Kidney (tissue), 14 donors: Measurements from ENCODE around the gene AP3B2. TPM values are rescaled to one million over a fixed set of nuclear protein-coding genes. Genes with fewer than 3 reads are reported as not detected.
"Not testable (repeated sequence)": the region's sequence is repeated elsewhere in the genome, so short reads cannot be mapped to it uniquely, and the experiment has no call there.

ENCODE experiments used
- DNase-seq, 5 donors: peaks; one replicate each; pipeline ENCODE4 v3.0.0-alpha.2; 2013 to 2020
- FAIRE-seq: peaks from 2 replicates; lab custom pipeline; 2012; peaks lifted over from hg19 to GRCh38; lab: Jason Lieb, UNC
- H3K27ac ChIP-seq, 2 donors: one replicate each; pipeline ENCODE4 v1.7.0; 2013; ENCODE audit warnings: low read depth in 2 of 2, low read length in 2 of 2, inconsistent platforms in 1 of 2
- H3K27me3 ChIP-seq: one replicate; pipeline ENCODE4 v1.7.1; 2013; ENCODE audit warnings: low read length, inconsistent platforms; ENCODE audit not compliant: control insufficient read depth, insufficient read depth
- H3K36me3 ChIP-seq, 3 donors: one replicate each; pipeline versions ENCODE4 v1.7.0 to v1.7.1; 2013; ENCODE audit warnings: low read length in 3 of 3, control low read depth in 1 of 3, inconsistent platforms in 1 of 3; ENCODE audit not compliant: insufficient read depth in 3 of 3, control insufficient read depth in 2 of 3
- H3K4me1 ChIP-seq, 3 donors: one replicate each; pipeline versions ENCODE4 v1.7.0 to v1.7.1; 2013; ENCODE audit warnings: low read length in 3 of 3, inconsistent platforms in 1 of 3, low read depth in 1 of 3; ENCODE audit not compliant: control insufficient read depth in 2 of 3, insufficient read depth in 2 of 3
- H3K4me3 ChIP-seq, 3 donors: one replicate each; pipeline versions ENCODE4 v1.7.0 to v1.8.1; 2013; ENCODE audit warnings: low read length in 3 of 3, control low read depth in 1 of 3, inconsistent platforms in 1 of 3
- H3K9ac ChIP-seq, 3 donors: one replicate each; pipeline versions ENCODE4 v1.7.0 to v1.7.1; 2013; ENCODE audit warnings: low read length in 3 of 3, control low read depth in 1 of 3, inconsistent platforms in 1 of 3
- H3K9me3 ChIP-seq, 3 donors: one replicate each; pipeline versions ENCODE4 v1.7.0 to v1.7.1; 2013; ENCODE audit warnings: low read length in 3 of 3, control low read depth in 1 of 3, inconsistent platforms in 1 of 3; ENCODE audit not compliant: control insufficient read depth in 2 of 3, insufficient read depth in 1 of 3
- intact Hi-C: fragments of 100-400 bp; cut with DNase I; formaldehyde crosslinking; loops from one replicate; pipeline ENCODE4 v1.11.1; 2022
- polyA plus RNA-seq: library from polyadenylated mRNA; stranded (reverse); fragments of 350-450 nt; fragmentation: Illumina TruSeq; extraction: RNeasy Lipid Tissue Mini Kit (QIAGEN cat#74804); gene quantifications from one replicate; pipeline ENCODE4 v1.2.3, GENCODE V29; 2014; ENCODE audit warnings: low read depth, low replicate concordance; ENCODE audit not compliant: insufficient read depth
- total RNA-seq: library from RNA; stranded (reverse); fragmentation: NEBNext Ultra II Directional; extraction: Animal tissue kit (Norgen Biotek cat#: 25700); gene quantifications from one replicate; pipeline ENCODE4 v1.2.1, GENCODE V29; 2021
- TF ChIP-seq, protein P1 (sequence below): IDR thresholded peaks from 3 replicates; pipeline ENCODE4 v1.5.1; 2012; ENCODE audit warnings: mild to moderate bottlenecking, moderate library complexity, borderline replicate concordance; ENCODE audit not compliant: insufficient read depth; ENCODE audit errors: extremely low read depth
- donor health status: control.
- donor health status: control.
- donor health status: control.
- donor health status: control.
- donor health status: control.
- donor health status: DM: yes; HTN: yes; CAD: no.
- donor health status: Normal renal cell carcinoma (clear cell type).

Gene AP3B2
- total and polyA plus RNA-seq, 2 donors from 2014 or later: 1.8 to 4.7 TPM

DNA sequence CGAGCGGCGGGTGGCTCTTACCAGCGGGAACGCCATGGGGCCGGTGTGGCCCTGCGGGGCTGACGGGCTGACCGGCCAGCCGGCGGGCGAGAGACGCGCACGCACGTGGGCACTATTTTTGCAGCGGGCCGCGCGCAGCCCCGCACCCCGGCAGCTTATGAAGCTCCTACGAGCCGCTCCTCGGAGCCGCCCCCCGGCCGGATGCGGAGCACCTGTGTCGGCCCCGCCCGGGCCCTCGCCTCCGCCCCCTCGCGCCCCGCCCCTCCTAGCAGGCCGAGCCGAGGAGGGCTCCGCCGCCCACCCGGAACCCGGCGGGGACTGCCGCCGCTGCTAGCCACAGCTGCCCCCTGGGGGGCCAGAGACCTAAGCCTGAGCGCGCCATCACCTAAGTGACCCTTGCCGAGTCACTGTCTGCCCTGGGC lies 61.8 kb downstream of the AP3B2 start:
- intact Hi-C loops: no loop called here
- Histone ChIP-seq H3K27me3 (peaks cover 19% of the 10 kb centered on the region), H3K4me3 (peak overlapping the region in 1 of 3 donors; percentile 32), H3K9ac (no peak overlapping the region), H3K4me1 (peaks cover 0 to 3% (median 0%) of the 10 kb centered on the region in 3 donors), H3K9me3 (no peaks in the 10 kb centered on the region), H3K27ac (no peak overlapping the region), H3K36me3 (no peaks in the 10 kb centered on the region)
- TF ChIP-seq, protein P1, sequence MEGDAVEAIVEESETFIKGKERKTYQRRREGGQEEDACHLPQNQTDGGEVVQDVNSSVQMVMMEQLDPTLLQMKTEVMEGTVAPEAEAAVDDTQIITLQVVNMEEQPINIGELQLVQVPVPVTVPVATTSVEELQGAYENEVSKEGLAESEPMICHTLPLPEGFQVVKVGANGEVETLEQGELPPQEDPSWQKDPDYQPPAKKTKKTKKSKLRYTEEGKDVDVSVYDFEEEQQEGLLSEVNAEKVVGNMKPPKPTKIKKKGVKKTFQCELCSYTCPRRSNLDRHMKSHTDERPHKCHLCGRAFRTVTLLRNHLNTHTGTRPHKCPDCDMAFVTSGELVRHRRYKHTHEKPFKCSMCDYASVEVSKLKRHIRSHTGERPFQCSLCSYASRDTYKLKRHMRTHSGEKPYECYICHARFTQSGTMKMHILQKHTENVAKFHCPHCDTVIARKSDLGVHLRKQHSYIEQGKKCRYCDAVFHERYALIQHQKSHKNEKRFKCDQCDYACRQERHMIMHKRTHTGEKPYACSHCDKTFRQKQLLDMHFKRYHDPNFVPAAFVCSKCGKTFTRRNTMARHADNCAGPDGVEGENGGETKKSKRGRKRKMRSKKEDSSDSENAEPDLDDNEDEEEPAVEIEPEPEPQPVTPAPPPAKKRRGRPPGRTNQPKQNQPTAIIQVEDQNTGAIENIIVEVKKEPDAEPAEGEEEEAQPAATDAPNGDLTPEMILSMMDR: no peak
- FAIRE-seq (no peak), DNase-seq (peak in 4 of 5 donors; percentile 16 to 79 (median 36))

DNA sequence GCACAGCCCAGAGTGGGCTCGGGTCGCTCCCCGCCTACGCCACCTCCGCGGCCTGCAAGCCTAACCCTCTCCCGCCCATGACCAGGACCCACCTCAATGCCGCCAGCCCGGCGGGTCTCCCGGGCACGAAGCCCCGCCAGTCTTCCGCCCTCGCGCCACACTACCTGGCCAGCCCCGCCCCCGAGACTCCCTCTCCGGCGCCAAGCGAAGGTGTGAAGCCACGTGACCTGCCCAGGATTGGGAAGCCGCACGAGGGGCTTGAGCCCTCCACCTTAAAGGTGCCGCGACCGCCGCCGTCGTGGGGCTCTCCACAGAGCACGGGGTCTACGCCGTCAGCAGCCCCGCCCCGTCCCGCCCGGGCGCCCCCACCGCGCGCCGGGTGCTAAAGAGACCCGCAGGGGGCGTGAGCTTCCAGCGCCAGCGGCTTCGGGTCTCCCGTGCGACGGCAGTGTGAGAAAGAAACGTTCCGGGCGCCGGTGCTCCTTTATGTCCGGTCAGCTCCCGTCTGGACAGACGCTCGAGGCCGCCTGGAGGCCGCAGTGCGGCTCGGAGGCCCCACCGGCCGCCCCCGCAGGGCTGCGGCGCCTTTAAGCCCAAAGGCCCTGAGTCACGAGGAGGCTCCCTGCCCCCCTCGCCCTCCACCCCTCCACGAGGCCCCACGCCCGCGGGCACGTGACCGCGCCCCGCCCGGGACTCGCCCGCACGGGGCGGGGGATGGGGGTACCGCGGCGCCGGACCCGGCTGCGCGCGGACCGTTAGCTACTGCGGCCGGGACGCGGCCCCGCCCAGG lies 62.4 kb downstream of the AP3B2 start, which contains the start of gene CPEB1:
TSS of gene CPEB1 (minus strand) at position 319 of the 790 bp plus-strand sequence. CDS start 18,904 bp downstream, outside the sequence.
- peak within 1 kb of the TSS in 1 of 3 donors; percentile 32 for H3K4me3 ChIP-seq
- peaks cover 19% of the 10 kb centered on the region for H3K27me3 ChIP-seq
- no peak within 1 kb of the TSS for H3K27ac ChIP-seq
- TF ChIP-seq, protein P1: no peak
- H3K4me1 ChIP-seq: peaks cover 0 to 3% (median 0%) of the 10 kb centered on the region in 3 donors
- peak; percentile 26 to 83 (median 44) for DNase-seq
- FAIRE-seq: no peak
- no peaks in the 10 kb centered on the region for H3K36me3 ChIP-seq
- intact Hi-C loops: no loop called here
- H3K9me3 ChIP-seq: no peaks in the 10 kb centered on the region
- no peak within 1 kb of the TSS for H3K9ac ChIP-seq

DNA sequence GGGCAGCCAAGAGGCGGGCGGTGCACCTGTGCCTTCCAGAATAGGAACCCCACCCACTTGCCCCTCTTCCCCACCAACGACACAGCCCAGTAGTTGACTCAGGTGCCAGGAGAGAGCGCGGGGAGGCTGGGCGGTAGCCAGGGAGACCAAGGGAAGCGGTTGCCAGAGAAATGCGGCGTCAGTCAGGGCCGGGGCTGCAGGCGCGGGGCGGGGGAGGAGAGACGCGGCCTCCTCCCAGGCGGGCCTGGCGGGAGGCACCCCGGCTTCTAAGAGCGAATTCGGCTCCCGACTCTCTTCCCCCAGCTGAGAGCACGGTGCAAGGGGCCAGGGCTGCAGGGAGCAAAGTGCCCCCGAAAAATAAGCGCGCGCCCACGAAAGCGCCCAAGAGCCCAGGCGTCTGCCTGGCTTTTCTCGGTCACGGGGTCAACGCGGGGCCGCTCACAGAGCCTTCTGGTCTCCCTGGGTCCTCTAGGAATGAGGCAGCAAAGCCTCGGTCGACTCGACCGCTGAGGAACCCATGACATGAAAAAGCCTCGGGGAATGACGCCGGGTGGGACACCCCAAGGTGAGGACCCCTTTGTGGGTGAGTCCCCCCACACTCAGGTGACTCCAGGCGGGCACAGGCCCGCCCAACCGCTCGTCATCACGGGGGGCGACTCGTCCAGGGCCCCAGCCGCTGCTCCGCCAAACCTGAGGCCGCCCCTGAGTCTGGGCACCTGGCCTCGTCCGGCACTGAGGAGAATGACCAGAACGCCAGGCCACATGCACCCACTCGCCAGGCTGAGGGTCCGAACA lies 63.2 kb downstream of the AP3B2 start:
- Histone ChIP-seq H3K27me3 (peaks cover 19% of the 10 kb centered on the region), H3K9ac (no peak overlapping the region), H3K36me3 (no peaks in the 10 kb centered on the region), H3K4me1 (peaks cover 0 to 3% (median 0%) of the 10 kb centered on the region in 3 donors), H3K9me3 (no peaks in the 10 kb centered on the region), H3K4me3 (no peak overlapping the region), H3K27ac (no peak overlapping the region)
- DNase-seq (peak; percentile 43 to 74 (median 58)), FAIRE-seq (no peak)
- TF ChIP-seq, protein P1: no peak
- intact Hi-C loops: no loop called here

DNA sequence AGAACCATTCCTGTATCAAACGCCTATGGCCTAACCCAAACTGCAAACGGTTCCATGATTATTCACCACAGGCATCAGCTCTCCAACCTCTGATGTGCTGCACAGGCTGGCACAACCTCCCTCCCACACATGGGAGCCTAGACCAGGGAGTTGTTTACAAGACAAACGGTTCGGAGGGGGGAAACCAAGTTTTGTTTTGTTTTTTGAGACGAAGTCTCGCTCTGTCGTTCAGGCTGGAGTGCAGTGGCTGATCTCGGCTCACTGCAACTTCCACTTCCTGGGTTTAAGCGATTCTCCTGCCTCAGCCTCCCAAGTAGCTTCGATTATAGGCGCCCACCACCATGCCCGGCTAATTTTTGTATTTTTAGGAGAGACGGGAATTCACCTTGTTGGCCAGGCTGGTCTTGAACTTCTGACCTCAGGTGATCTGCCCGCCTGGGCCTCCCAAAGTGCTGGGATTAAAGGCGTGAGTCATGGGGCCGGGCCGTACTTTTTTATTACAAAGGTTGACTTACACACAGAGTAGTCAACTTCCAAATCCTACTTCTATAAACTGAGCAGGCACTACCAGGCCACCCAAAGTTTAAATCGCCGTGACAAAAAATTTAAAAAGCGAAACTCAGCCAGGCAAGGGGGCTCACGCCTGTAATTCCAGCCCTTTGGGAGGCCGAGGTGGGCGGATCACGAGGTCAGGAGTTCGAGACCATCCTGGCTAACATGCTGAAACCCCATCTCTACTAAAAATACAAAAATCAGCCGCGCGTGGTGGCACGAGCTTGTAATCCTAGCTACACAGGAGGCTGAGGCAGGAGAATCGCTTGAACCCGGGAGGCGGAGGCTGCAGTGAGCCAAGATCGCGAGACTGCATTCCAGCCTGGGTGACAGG lies 64.5 kb downstream of the AP3B2 start:
- DNase-seq, H3K9ac ChIP-seq, FAIRE-seq, H3K36me3 ChIP-seq, H3K27ac ChIP-seq, H3K4me1 ChIP-seq, H3K9me3 ChIP-seq, intact Hi-C loops, H3K4me3 ChIP-seq: not testable (repeated sequence)
- peaks cover 21% of the 10 kb centered on the region for H3K27me3 ChIP-seq
